ENCODE measurements around the gene EHBP1. TPM values are rescaled to one million over a fixed set of nuclear protein-coding genes. Genes with fewer than 3 reads are reported as not detected.

Gene EHBP1
- total RNA-seq, 3 donors from 2014 or later (not counting 1 experiment from before 2014, with no cell fraction given): 22.4 to 33.4 (median 28.3) TPM

GRCh38 chr2:63093502-63093901, 388.0 kb downstream of the EHBP1 start:
- no peaks in the 10 kb centered on the region for H3K27me3 ChIP-seq (ENCODE audit: control insufficient read depth, insufficient read depth, low read length)
- ATAC-seq (no peak), DNase-seq (no peak)
- H3K9me3 Mint-ChIP-seq: peaks cover 2 to 6% of the 10 kb centered on the region in 2 donors
- no peak overlapping the region for H3K27ac ChIP-seq (ENCODE audit: low read length)
- peaks cover 0 to 5% of the 10 kb centered on the region in 2 donors for H3K27me3 Mint-ChIP-seq (ENCODE audit: low read depth in 2 of 2)
- TF ChIP-seq, protein P1, sequence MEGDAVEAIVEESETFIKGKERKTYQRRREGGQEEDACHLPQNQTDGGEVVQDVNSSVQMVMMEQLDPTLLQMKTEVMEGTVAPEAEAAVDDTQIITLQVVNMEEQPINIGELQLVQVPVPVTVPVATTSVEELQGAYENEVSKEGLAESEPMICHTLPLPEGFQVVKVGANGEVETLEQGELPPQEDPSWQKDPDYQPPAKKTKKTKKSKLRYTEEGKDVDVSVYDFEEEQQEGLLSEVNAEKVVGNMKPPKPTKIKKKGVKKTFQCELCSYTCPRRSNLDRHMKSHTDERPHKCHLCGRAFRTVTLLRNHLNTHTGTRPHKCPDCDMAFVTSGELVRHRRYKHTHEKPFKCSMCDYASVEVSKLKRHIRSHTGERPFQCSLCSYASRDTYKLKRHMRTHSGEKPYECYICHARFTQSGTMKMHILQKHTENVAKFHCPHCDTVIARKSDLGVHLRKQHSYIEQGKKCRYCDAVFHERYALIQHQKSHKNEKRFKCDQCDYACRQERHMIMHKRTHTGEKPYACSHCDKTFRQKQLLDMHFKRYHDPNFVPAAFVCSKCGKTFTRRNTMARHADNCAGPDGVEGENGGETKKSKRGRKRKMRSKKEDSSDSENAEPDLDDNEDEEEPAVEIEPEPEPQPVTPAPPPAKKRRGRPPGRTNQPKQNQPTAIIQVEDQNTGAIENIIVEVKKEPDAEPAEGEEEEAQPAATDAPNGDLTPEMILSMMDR (IDR thresholded peaks at IDR 0.05): no peak
- intact Hi-C loops (cut with micrococcal nuclease): no loop called here
- H3K4me1 ChIP-seq (ENCODE audit: control insufficient read depth, insufficient read depth, low read length): no peaks in the 10 kb centered on the region
- no peaks in the 10 kb centered on the region for H3K4me1 Mint-ChIP-seq
- no peak overlapping the region for H3K4me3 Mint-ChIP-seq
- no peak overlapping the region for H3K4me3 ChIP-seq (ENCODE audit: low read length)
- WGBS (ENCODE audit: insufficient coverage): no CpG with 5 or more reads among the region's 1 CpG
- no peaks in the 10 kb centered on the region for H3K36me3 Mint-ChIP-seq
- H3K27ac Mint-ChIP-seq: no peak overlapping the region
- no peaks in the 10 kb centered on the region for H3K36me3 ChIP-seq (ENCODE audit: control insufficient read depth, insufficient read depth, low read length)
- H3K9me3 ChIP-seq (ENCODE audit: control insufficient read depth, insufficient read depth, low read length): no peaks in the 10 kb centered on the region

Other genes starting within 250 kb of the EHBP1 start
- under 1 TPM in 1 of 3 donors, not detected in 2; 0.18 TPM for gene TMEM17, start 199.5 kb upstream of the EHBP1 start, total RNA-seq